Kidney (tissue), 14 donors: Measurements from ENCODE around the gene NFYC. TPM values are rescaled to one million over a fixed set of nuclear protein-coding genes. Genes with fewer than 3 reads are reported as not detected.

Source experiments
- DNase-seq, 5 donors: peaks; one replicate each; pipeline ENCODE4 v3.0.0-alpha.2; 2013 to 2020
- FAIRE-seq: peaks from 2 replicates; lab custom pipeline; 2012; peaks lifted over from hg19 to GRCh38; lab: Jason Lieb, UNC
- H3K27ac ChIP-seq, 2 donors: one replicate each; pipeline ENCODE4 v1.7.0; 2013; ENCODE audit warnings: low read depth in 2 of 2, low read length in 2 of 2, inconsistent platforms in 1 of 2
- H3K27me3 ChIP-seq: one replicate; pipeline ENCODE4 v1.7.1; 2013; ENCODE audit warnings: low read length, inconsistent platforms; ENCODE audit not compliant: control insufficient read depth, insufficient read depth
- H3K36me3 ChIP-seq, 3 donors: one replicate each; pipeline versions ENCODE4 v1.7.0 to v1.7.1; 2013; ENCODE audit warnings: low read length in 3 of 3, control low read depth in 1 of 3, inconsistent platforms in 1 of 3; ENCODE audit not compliant: insufficient read depth in 3 of 3, control insufficient read depth in 2 of 3
- H3K4me1 ChIP-seq, 3 donors: one replicate each; pipeline versions ENCODE4 v1.7.0 to v1.7.1; 2013; ENCODE audit warnings: low read length in 3 of 3, inconsistent platforms in 1 of 3, low read depth in 1 of 3; ENCODE audit not compliant: control insufficient read depth in 2 of 3, insufficient read depth in 2 of 3
- H3K4me3 ChIP-seq, 3 donors: one replicate each; pipeline versions ENCODE4 v1.7.0 to v1.8.1; 2013; ENCODE audit warnings: low read length in 3 of 3, control low read depth in 1 of 3, inconsistent platforms in 1 of 3
- H3K9ac ChIP-seq, 3 donors: one replicate each; pipeline versions ENCODE4 v1.7.0 to v1.7.1; 2013; ENCODE audit warnings: low read length in 3 of 3, control low read depth in 1 of 3, inconsistent platforms in 1 of 3
- H3K9me3 ChIP-seq, 3 donors: one replicate each; pipeline versions ENCODE4 v1.7.0 to v1.7.1; 2013; ENCODE audit warnings: low read length in 3 of 3, control low read depth in 1 of 3, inconsistent platforms in 1 of 3; ENCODE audit not compliant: control insufficient read depth in 2 of 3, insufficient read depth in 1 of 3
- CTCF ChIP-seq: IDR thresholded peaks from 3 replicates; pipeline ENCODE4 v1.5.1; 2012; ENCODE audit warnings: mild to moderate bottlenecking, moderate library complexity, borderline replicate concordance; ENCODE audit not compliant: insufficient read depth; ENCODE audit errors: extremely low read depth
- intact Hi-C: fragments of 100-400 bp; cut with DNase I; formaldehyde crosslinking; loops from one replicate; pipeline ENCODE4 v1.11.1; 2022
- polyA plus RNA-seq: library from polyadenylated mRNA; stranded (reverse); fragments of 350-450 nt; fragmentation: Illumina TruSeq; extraction: RNeasy Lipid Tissue Mini Kit (QIAGEN cat#74804); gene quantifications from one replicate; pipeline ENCODE4 v1.2.3, GENCODE V29; 2014; ENCODE audit warnings: low read depth, low replicate concordance; ENCODE audit not compliant: insufficient read depth
- total RNA-seq: library from RNA; stranded (reverse); fragmentation: NEBNext Ultra II Directional; extraction: Animal tissue kit (Norgen Biotek cat#: 25700); gene quantifications from one replicate; pipeline ENCODE4 v1.2.1, GENCODE V29; 2021
- donor health status: control.
- donor health status: control.
- donor health status: control.
- donor health status: control.
- donor health status: control.
- donor health status: DM: yes; HTN: yes; CAD: no.
- donor health status: Normal renal cell carcinoma (clear cell type).

Gene NFYC
- total and polyA plus RNA-seq, 2 donors from 2014 or later, result 52.1 to 69.3 TPM

GRCh38 chr1:40797668-40798010 is 106.1 kb downstream of the NFYC start:
- no peak overlapping the region for H3K9ac ChIP-seq
- TF ChIP-seq CTCF, result no peak
- no peaks in the 10 kb centered on the region for H3K9me3 ChIP-seq
- intact Hi-C loops, result no loop called here
- peaks cover 0 to 14% (median 3%) of the 10 kb centered on the region in 3 donors for H3K4me1 ChIP-seq
- no peak for FAIRE-seq
- H3K27me3 ChIP-seq, result no peaks in the 10 kb centered on the region
- DNase-seq, result no peak
- no peak overlapping the region for H3K27ac ChIP-seq
- no peak overlapping the region for H3K4me3 ChIP-seq
- H3K36me3 ChIP-seq, result no peaks in the 10 kb centered on the region

- Histone ChIP-seq H3K9ac (no peak overlapping the region), H3K27ac (no peak overlapping the region), H3K4me1 (peaks cover 0 to 14% (median 3%) of the 10 kb centered on the region in 3 donors), H3K27me3 (no peaks in the 10 kb centered on the region), H3K36me3 (no peaks in the 10 kb centered on the region), H3K9me3 (no peaks in the 10 kb centered on the region), H3K4me3 (no peak overlapping the region)
- no peak for DNase-seq
- TF ChIP-seq CTCF, result no peak
- intact Hi-C loops, result no loop called here
- FAIRE-seq, result no peak
Observed at GRCh38 chr1:40798366-40799281, 107.1 kb downstream of the NFYC start.

DNA sequence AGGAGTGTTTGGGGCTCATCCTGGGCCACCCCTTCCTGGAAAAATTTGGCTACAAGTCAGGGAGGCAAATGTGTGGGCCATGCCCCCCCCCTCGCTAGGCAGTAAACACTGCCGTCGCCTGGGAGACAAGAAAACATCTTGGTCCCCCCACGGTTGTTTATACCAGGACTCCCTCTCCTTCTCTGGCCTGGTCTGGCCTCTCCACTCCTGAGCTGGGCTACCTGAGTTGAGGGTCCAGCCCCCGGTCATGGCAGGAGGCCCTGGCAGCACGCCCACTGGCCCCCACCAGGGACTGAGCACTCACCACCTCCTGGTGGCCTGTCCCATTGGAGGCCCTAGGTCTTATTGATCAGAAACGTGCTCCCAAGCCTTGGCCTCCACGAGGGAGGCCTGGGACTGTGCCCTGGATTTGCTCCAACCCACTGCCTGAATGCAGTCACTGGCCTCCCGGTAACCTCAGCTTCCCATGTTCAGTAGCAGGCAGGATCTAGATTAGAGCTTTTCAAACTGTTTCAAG is 107.9 kb downstream of the NFYC start:
- H3K9ac ChIP-seq, result no peak overlapping the region
- H3K27ac ChIP-seq, result no peak overlapping the region
- no peak overlapping the region for H3K4me3 ChIP-seq
- H3K4me1 ChIP-seq, result peaks cover 0 to 14% (median 3%) of the 10 kb centered on the region in 3 donors
- no peaks in the 10 kb centered on the region for H3K27me3 ChIP-seq
- no peaks in the 10 kb centered on the region for H3K36me3 ChIP-seq
- no peak for FAIRE-seq
- TF ChIP-seq CTCF, result no peak
- intact Hi-C loops, result no loop called here
- no peaks in the 10 kb centered on the region for H3K9me3 ChIP-seq
- peak in 2 of 5 donors; percentile 58 to 80 for DNase-seq
